ENCODE data around the gene ARHGAP27.
"Not testable (repeated sequence)": the region's sequence is repeated elsewhere in the genome, so short reads cannot be mapped to it uniquely, and the experiment has no call there.

The ARHGAP27 gene

DNA sequence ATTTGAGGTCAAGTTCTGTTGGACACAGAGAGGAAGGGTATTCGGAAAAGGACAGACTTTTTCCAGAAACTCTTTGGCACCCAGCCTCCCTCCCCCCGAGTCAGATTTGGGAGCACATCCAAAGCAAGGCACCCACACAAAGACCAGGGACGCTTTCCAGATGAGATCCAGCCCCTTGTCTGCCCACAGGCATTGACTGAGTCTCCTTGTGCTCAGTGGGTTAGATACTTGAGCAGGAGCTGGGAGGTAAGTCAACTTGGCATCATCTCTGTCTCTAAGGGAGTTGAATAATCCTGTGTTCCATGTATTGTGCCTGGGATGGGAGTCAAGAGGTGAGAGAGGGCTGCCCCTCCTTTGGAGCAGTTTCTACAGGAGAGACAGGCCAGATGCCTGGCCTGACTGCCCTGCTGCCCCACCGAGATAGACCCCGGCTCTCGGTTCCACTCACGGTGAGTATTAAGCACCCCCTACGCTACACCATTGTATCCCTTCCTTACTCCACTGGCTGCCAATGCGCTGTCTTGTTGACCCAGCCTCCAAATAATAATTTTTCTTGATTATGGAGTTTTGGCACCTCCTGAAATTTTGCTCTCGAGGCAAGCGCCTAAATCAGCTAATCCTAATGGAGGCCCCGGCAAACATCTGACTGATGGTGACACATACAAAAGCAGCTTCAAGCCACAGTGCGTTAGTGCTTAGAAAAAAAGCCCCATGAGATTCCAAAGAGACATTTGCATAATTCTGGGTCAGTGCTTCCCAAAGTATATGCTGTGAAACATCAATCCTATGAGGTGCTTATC, 86.3 kb downstream of the ARHGAP27 start:
- no peak for DNase-seq (ENCODE audit: low read depth)
- H3K4me3 ChIP-seq (ENCODE audit: low read length) = no peak overlapping the region
- TF ChIP-seq, protein P1, sequence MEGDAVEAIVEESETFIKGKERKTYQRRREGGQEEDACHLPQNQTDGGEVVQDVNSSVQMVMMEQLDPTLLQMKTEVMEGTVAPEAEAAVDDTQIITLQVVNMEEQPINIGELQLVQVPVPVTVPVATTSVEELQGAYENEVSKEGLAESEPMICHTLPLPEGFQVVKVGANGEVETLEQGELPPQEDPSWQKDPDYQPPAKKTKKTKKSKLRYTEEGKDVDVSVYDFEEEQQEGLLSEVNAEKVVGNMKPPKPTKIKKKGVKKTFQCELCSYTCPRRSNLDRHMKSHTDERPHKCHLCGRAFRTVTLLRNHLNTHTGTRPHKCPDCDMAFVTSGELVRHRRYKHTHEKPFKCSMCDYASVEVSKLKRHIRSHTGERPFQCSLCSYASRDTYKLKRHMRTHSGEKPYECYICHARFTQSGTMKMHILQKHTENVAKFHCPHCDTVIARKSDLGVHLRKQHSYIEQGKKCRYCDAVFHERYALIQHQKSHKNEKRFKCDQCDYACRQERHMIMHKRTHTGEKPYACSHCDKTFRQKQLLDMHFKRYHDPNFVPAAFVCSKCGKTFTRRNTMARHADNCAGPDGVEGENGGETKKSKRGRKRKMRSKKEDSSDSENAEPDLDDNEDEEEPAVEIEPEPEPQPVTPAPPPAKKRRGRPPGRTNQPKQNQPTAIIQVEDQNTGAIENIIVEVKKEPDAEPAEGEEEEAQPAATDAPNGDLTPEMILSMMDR (IDR thresholded peaks at IDR 0.05; ENCODE audit: insufficient read depth, low read depth, low read length, missing control alignments) = no peak

- no peak overlapping the region for H3K4me3 ChIP-seq (ENCODE audit: low read length)
- TF ChIP-seq, protein P1 (IDR thresholded peaks at IDR 0.05; ENCODE audit: insufficient read depth, low read depth, low read length, missing control alignments) = no peak
- no peak for DNase-seq (ENCODE audit: low read depth)
Observed at GRCh38 chr17:45345554-45346215, 87.0 kb downstream of the ARHGAP27 start.

GRCh38 chr17:45345246-45345553, 87.5 kb downstream of the ARHGAP27 start:
- TF ChIP-seq, protein P1 (IDR thresholded peaks at IDR 0.05; ENCODE audit: insufficient read depth, low read depth, low read length, missing control alignments) = no peak
- no peak for DNase-seq (ENCODE audit: low read depth)
- no peak overlapping the region for H3K4me3 ChIP-seq (ENCODE audit: low read length)

DNA sequence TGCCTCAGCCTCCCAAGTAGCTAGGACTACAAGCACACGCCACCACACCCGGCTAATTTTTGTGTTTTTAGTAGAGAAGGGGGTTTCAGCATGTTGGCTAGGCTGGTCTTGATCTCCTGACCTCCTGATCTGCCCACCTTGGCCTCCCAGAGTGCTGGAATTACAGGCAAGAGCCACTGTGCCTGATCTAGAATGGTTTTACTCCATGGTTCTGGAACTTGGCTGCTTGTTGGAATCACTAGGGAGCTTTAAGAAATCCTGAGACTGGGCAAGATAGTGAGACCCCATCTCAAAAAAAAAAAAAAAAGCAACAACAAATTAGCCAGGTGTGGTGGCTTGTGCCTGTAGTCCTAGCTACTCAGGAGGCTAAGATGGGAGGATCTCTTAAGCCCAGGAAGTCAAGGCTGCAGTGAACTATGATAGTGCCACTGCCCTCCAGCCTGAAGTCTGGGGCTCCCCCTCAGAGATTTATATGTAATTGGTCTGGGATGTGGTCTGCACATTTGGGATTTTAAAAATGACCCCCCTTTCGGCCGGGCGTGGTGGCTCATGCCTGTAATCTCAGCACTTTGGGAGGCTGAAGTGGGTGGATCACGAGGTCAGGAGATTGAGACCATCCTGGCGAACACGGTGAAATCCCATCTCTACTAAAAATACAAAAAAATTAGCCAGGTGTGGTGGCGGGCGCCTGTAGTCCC, 88.6 kb downstream of the ARHGAP27 start:
- not testable (repeated sequence) for H3K4me3 ChIP-seq (ENCODE audit: low read length); DNase-seq (ENCODE audit: low read depth)
